T-helper 17 cell (primary cell): Measurements from ENCODE around the gene DAND5. TPM values are rescaled to one million over a fixed set of nuclear protein-coding genes. Genes with fewer than 3 reads are reported as not detected.

Experiments used
- ATAC-seq: fragments of 150-1000 bp; cut with Tn5 transposase; 2 replicates; pipeline ENCODE4 v1.10.0; 2021; ENCODE audit warnings: mild to moderate bottlenecking, moderate library complexity
- DNase-seq, 3 donors: peaks; one replicate each; pipeline versions ENCODE4 v3.0.0 to v3.0.0-alpha.2; 2020 to 2021
- H3K9me3 ChIP-seq: one replicate; pipeline ENCODE4 v1.7.0; 2013; ENCODE audit warnings: low read length, mild to moderate bottlenecking; ENCODE audit not compliant: control insufficient read depth, poor library complexity, severe bottlenecking
- H3K27ac Mint-ChIP-seq: one replicate; pipeline ENCODE4 v1.8.0; 2022; ENCODE audit warnings: mild to moderate bottlenecking, moderate library complexity, mixed read lengths
- H3K27me3 Mint-ChIP-seq: one replicate; pipeline ENCODE4 v1.8.0; 2022; ENCODE audit warnings: mixed read lengths
- H3K36me3 Mint-ChIP-seq: one replicate; pipeline ENCODE4 v1.8.0; 2022; ENCODE audit warnings: low read depth, mixed read lengths
- H3K4me1 Mint-ChIP-seq: one replicate; pipeline ENCODE4 v1.8.0; 2022; ENCODE audit warnings: mild to moderate bottlenecking, mixed read lengths
- H3K4me3 Mint-ChIP-seq: one replicate; pipeline ENCODE4 v1.8.0; 2022; ENCODE audit warnings: mild to moderate bottlenecking, moderate library complexity, mixed read lengths
- total RNA-seq, 4 donors: library from RNA in 2 of 4; stranded (reverse) in 2 of 4; gene quantifications; one replicate each; pipeline ENCODE4 v1.2.3 and lab custom pipeline; 2022 to 2026

DAND5 gene
- total RNA-seq, 2 donors from 2014 or later: not detected

- DNase-seq: no peak
- Mint-ChIP-seq H3K36me3 (peaks cover 7% of the 10 kb centered on the region), H3K4me3 (peak overlapping the region; percentile 95)
Observed at GRCh38 chr19:12995596-12996405, 26.4 kb downstream of the DAND5 start.

GRCh38 chr19:12996406-12997094 lies 27.2 kb downstream of the DAND5 start:
- H3K4me3 Mint-ChIP-seq: peak overlapping the region; percentile 63
- ATAC-seq: no peak
- peaks cover 7% of the 10 kb centered on the region for H3K36me3 Mint-ChIP-seq
- peaks cover 13% of the 10 kb centered on the region for H3K4me1 Mint-ChIP-seq
- H3K9me3 ChIP-seq: no peaks in the 10 kb centered on the region
- DNase-seq: no peak
- H3K27ac Mint-ChIP-seq: no peak overlapping the region
- peaks cover 26% of the 10 kb centered on the region for H3K27me3 Mint-ChIP-seq

More at GRCh38 chr19:12995596-12996405, 26.4 kb downstream of the DAND5 start:
- H3K27me3 Mint-ChIP-seq: peaks cover 30% of the 10 kb centered on the region
- peak; percentile 29 for ATAC-seq
- no peaks in the 10 kb centered on the region for H3K9me3 ChIP-seq
- peaks cover 17% of the 10 kb centered on the region for H3K4me1 Mint-ChIP-seq
- no peak overlapping the region for H3K27ac Mint-ChIP-seq

GRCh38 chr19:12997179-12997966 lies 28.0 kb downstream of the DAND5 start:
- H3K27ac Mint-ChIP-seq: no peak overlapping the region
- H3K27me3 Mint-ChIP-seq: peaks cover 26% of the 10 kb centered on the region
- no peaks in the 10 kb centered on the region for H3K9me3 ChIP-seq
- ATAC-seq: no peak
- peaks cover 13% of the 10 kb centered on the region for H3K4me1 Mint-ChIP-seq
- no peak for DNase-seq
- H3K4me3 Mint-ChIP-seq: peak overlapping the region; percentile 63
- peaks cover 7% of the 10 kb centered on the region for H3K36me3 Mint-ChIP-seq

GRCh38 chr19:12997967-12998940 lies 28.9 kb downstream of the DAND5 start:
- Mint-ChIP-seq H3K27ac (no peak overlapping the region), H3K27me3 (peaks cover 29% of the 10 kb centered on the region), H3K36me3 (peaks cover 7% of the 10 kb centered on the region), H3K4me1 (peaks cover 13% of the 10 kb centered on the region), H3K4me3 (peak overlapping the region; percentile 61)
- ATAC-seq (no peak), DNase-seq (no peak)
- no peaks in the 10 kb centered on the region for H3K9me3 ChIP-seq

- no peak for ATAC-seq
- Mint-ChIP-seq H3K4me3 (no peak overlapping the region), H3K27me3 (peaks cover 33% of the 10 kb centered on the region), H3K4me1 (peaks cover 4% of the 10 kb centered on the region), H3K36me3 (peaks cover 4% of the 10 kb centered on the region), H3K27ac (no peak overlapping the region)
- DNase-seq: no peak
- H3K9me3 ChIP-seq: no peaks in the 10 kb centered on the region
Observed at GRCh38 chr19:13001166-13001501, 31.8 kb downstream of the DAND5 start.

GRCh38 chr19:13001502-13002165 lies 32.3 kb downstream of the DAND5 start:
- H3K36me3 Mint-ChIP-seq: peaks cover 4% of the 10 kb centered on the region
- H3K4me1 Mint-ChIP-seq: peaks cover 4% of the 10 kb centered on the region
- H3K9me3 ChIP-seq: no peaks in the 10 kb centered on the region
- ATAC-seq (no peak), DNase-seq (no peak)
- H3K27ac Mint-ChIP-seq: no peak overlapping the region
- H3K27me3 Mint-ChIP-seq: peaks cover 33% of the 10 kb centered on the region
- no peak overlapping the region for H3K4me3 Mint-ChIP-seq

- H3K27ac Mint-ChIP-seq: no peak overlapping the region
Observed at GRCh38 chr19:13002166-13002898, 33.0 kb downstream of the DAND5 start.

GRCh38 chr19:13003081-13003480 lies 33.7 kb downstream of the DAND5 start:
- no peaks in the 10 kb centered on the region for H3K9me3 ChIP-seq
- Mint-ChIP-seq H3K4me1 (peaks cover 1% of the 10 kb centered on the region), H3K4me3 (no peak overlapping the region), H3K27me3 (peaks cover 37% of the 10 kb centered on the region), H3K36me3 (peaks cover 2% of the 10 kb centered on the region), H3K27ac (no peak overlapping the region)
- DNase-seq: no peak
- no peak for ATAC-seq

More at GRCh38 chr19:13002166-13002898, 33.0 kb downstream of the DAND5 start:
- H3K27me3 Mint-ChIP-seq: peaks cover 33% of the 10 kb centered on the region
- no peak for DNase-seq
- ATAC-seq: no peak
- H3K36me3 Mint-ChIP-seq: peaks cover 4% of the 10 kb centered on the region
- H3K9me3 ChIP-seq: no peaks in the 10 kb centered on the region
- H3K4me1 Mint-ChIP-seq: peaks cover 4% of the 10 kb centered on the region
- no peak overlapping the region for H3K4me3 Mint-ChIP-seq

GRCh38 chr19:13004273-13004672 lies 34.9 kb downstream of the DAND5 start:
- peak overlapping the region; percentile 60 for H3K4me3 Mint-ChIP-seq
- ATAC-seq: no peak
- H3K36me3 Mint-ChIP-seq: peaks cover 2% of the 10 kb centered on the region
- no peak for DNase-seq
- H3K27ac Mint-ChIP-seq: no peak overlapping the region
- no peaks in the 10 kb centered on the region for H3K4me1 Mint-ChIP-seq
- no peaks in the 10 kb centered on the region for H3K9me3 ChIP-seq
- H3K27me3 Mint-ChIP-seq: peaks cover 42% of the 10 kb centered on the region

GRCh38 chr19:13005253-13005652 lies 35.9 kb downstream of the DAND5 start:
- no peak for ATAC-seq
- no peaks in the 10 kb centered on the region for H3K9me3 ChIP-seq
- peaks cover 2% of the 10 kb centered on the region for H3K36me3 Mint-ChIP-seq
- no peaks in the 10 kb centered on the region for H3K4me1 Mint-ChIP-seq
- H3K4me3 Mint-ChIP-seq: no peak overlapping the region
- H3K27me3 Mint-ChIP-seq: peaks cover 41% of the 10 kb centered on the region
- H3K27ac Mint-ChIP-seq: no peak overlapping the region
- no peak for DNase-seq

- peaks cover 48% of the 10 kb centered on the region for H3K27me3 Mint-ChIP-seq
- H3K27ac Mint-ChIP-seq: no peak overlapping the region
- ATAC-seq (no peak), DNase-seq (no peak)
- peaks cover 2% of the 10 kb centered on the region for H3K36me3 Mint-ChIP-seq
- no peak overlapping the region for H3K4me3 Mint-ChIP-seq
- no peaks in the 10 kb centered on the region for H3K4me1 Mint-ChIP-seq
- no peaks in the 10 kb centered on the region for H3K9me3 ChIP-seq
Observed at GRCh38 chr19:13005861-13006370, 36.5 kb downstream of the DAND5 start.
